HepG2 (cell line): ENCODE data around the gene ZER1. TPM values are rescaled to one million over a fixed set of nuclear protein-coding genes. Genes with fewer than 3 reads are reported as not detected.
A peak's percentile ranks its signal among the peaks of the same experiment; 100 is the strongest.

Experiments used
- GMEB2 ChIP-seq: IDR thresholded peaks from 2 replicates; pipeline ENCODE4 v1.6.1; 2016; ENCODE audit warnings: missing biosample characterization, missing genetic modification reagents, low read depth
- GRHL1 ChIP-seq: sonication (generic); formaldehyde crosslinking; conservative IDR thresholded peaks from 2 replicates; pipeline ENCODE4 v1.8.0; 2022; ENCODE audit warnings: missing genetic modification reagents
- HOXA3 ChIP-seq: sonication (generic); formaldehyde crosslinking; IDR thresholded peaks from 2 replicates; pipeline ENCODE4 v1.5.0; 2020; ENCODE audit warnings: missing genetic modification reagents
- NFYC ChIP-seq: IDR thresholded peaks from 2 replicates; pipeline ENCODE4 v1.6.1; 2016; ENCODE audit warnings: missing genetic modification reagents, missing compliant biosample characterization
- PHF21A ChIP-seq: sonication (generic); formaldehyde crosslinking; IDR thresholded peaks from 2 replicates; pipeline ENCODE4 v1.5.0; 2020; ENCODE audit warnings: mild to moderate bottlenecking, missing genetic modification reagents
- RBM39 ChIP-seq: fragments of 200-400 bp; formaldehyde crosslinking; IDR thresholded peaks from one replicate; pipeline ENCODE4 v1.6.1; 2018; ENCODE audit warnings: antibody characterized with exemption, mild to moderate bottlenecking, low read depth, low read length; ENCODE audit not compliant: poor library complexity, severe bottlenecking
- REPIN1 ChIP-seq: sonication (generic); formaldehyde crosslinking; IDR thresholded peaks from 2 replicates; pipeline ENCODE4 v1.8.0; 2022; ENCODE audit warnings: missing genetic modification reagents, low read depth, mild to moderate bottlenecking, borderline replicate concordance
- SAP130 ChIP-seq: IDR thresholded peaks from 2 replicates; pipeline ENCODE4 v1.6.1; 2016; ENCODE audit warnings: low read depth
- SOX5 ChIP-seq: IDR thresholded peaks from 2 replicates; pipeline ENCODE4 v1.6.1; 2016; ENCODE audit warnings: borderline replicate concordance
- THAP8 ChIP-seq: sonication (generic); formaldehyde crosslinking; IDR thresholded peaks from 2 replicates; pipeline ENCODE4 v1.5.1; 2020; ENCODE audit warnings: missing genetic modification reagents, mild to moderate bottlenecking, borderline replicate concordance
- ZFP36L1 ChIP-seq: sonication (generic); formaldehyde crosslinking; IDR thresholded peaks from 2 replicates; pipeline ENCODE4 v1.8.0; 2022; ENCODE audit warnings: mild to moderate bottlenecking, missing genetic modification reagents, moderate library complexity
- ZKSCAN8 ChIP-seq: IDR thresholded peaks from 2 replicates; pipeline ENCODE4 v1.6.1; 2016; ENCODE audit warnings: borderline replicate concordance, missing genetic modification reagents, missing compliant biosample characterization
- ZNF275 ChIP-seq: sonication (generic); formaldehyde crosslinking; IDR thresholded peaks from 2 replicates; pipeline ENCODE4 v1.8.0; 2022; ENCODE audit warnings: missing genetic modification reagents, mild to moderate bottlenecking, inconsistent platforms, borderline replicate concordance
- ZNF33B ChIP-seq: sonication (generic); formaldehyde crosslinking; IDR thresholded peaks from 2 replicates; pipeline ENCODE4 v1.5.1; 2020; ENCODE audit warnings: mild to moderate bottlenecking, missing genetic modification reagents
- ZNF678 ChIP-seq: sonication (generic); formaldehyde crosslinking; IDR thresholded peaks from 2 replicates; pipeline ENCODE4 v1.4.0; 2020; ENCODE audit warnings: mild to moderate bottlenecking, missing genetic modification reagents
- ZNF790 ChIP-seq: sonication (generic); formaldehyde crosslinking; IDR thresholded peaks from 2 replicates; pipeline ENCODE4 v1.8.0; 2022; ENCODE audit warnings: missing genetic modification reagents, mild to moderate bottlenecking, borderline replicate concordance
- ZNF841 ChIP-seq: sonication (generic); formaldehyde crosslinking; IDR thresholded peaks from 2 replicates; pipeline ENCODE4 v1.8.1; 2023; ENCODE audit warnings: missing genetic modification reagents, borderline replicate concordance
- polyA plus RNA-seq, 8 experiments: library from polyadenylated mRNA; depleted of rRNA in 3 of 8; stranded (reverse) in 7 of 8; unstranded in 1 of 8; fragments of >200 nt; fragmentation: Illumina TruSeq in 4 of 8; extraction: Trizol in 4 of 8; gene quantifications; 2 replicates each; pipeline versions ENCODE4 v1.2.1 to v1.2.3, GENCODE V29; 2011 to 2016; ENCODE audit warnings: low read depth in 4 of 8, missing spikeins in 1 of 8, mixed read lengths in 1 of 8; ENCODE audit not compliant: insufficient read depth in 1 of 8
- total RNA-seq, 5 experiments: library from RNA; depleted of rRNA; stranded (reverse); fragments of >200 nt; fragmentation: Illumina TruSeq; extraction: Trizol; gene quantifications; 2 replicates each; pipeline ENCODE4 v1.2.3, GENCODE V29; 2016; ENCODE audit warnings: low read depth in 1 of 5
- TF ChIP-seq, protein P1 (sequence below): sonication (generic); formaldehyde crosslinking; conservative IDR thresholded peaks from 2 replicates; pipeline ENCODE4 v1.4.0; 2020; ENCODE audit warnings: mild to moderate bottlenecking, missing genetic modification reagents, moderate library complexity

The ZER1 gene
- total and polyA plus RNA-seq, 2 of the 13 experiments (the other 11 are each of a cell fraction or from before 2014, with no cell fraction given): 7.7 to 40.0 TPM

DNA sequence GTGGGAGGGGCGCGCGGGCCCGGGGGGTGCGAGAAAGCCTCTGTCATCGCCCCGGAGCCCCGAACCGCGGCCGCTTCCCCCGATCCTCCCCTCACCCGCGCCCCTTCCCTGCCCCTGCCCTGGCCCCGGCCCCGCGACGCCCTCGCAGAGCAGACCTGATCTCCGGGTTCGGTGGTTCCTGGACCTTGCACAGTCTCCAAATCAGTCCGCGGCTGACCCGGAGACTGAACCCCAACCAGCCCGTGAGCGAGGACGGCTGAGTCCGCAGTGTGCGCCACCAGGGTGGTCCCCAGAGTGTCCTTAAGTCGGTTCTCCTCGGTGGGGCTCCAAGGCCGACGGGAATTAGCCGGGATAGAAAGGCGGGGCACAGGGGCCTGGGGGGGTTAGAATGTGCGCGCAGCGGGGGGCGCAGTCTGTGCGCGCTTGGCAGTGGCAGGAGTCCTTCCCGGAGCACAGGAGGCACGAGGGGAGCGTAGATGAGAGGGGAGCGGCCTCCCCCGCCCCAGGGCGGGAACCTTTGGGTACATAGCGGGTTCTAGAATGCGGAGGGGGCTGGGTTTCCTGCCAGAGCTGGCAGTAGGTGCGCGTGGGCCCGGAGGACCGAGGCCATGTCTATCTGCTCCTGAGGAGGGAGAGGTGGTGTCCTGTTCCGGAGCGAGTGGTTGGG is 68.6 kb downstream of the ZER1 start (continued):
- no peak for TF ChIP-seq GMEB2 (CRISPR knock-in tag)
- TF ChIP-seq, protein P1, sequence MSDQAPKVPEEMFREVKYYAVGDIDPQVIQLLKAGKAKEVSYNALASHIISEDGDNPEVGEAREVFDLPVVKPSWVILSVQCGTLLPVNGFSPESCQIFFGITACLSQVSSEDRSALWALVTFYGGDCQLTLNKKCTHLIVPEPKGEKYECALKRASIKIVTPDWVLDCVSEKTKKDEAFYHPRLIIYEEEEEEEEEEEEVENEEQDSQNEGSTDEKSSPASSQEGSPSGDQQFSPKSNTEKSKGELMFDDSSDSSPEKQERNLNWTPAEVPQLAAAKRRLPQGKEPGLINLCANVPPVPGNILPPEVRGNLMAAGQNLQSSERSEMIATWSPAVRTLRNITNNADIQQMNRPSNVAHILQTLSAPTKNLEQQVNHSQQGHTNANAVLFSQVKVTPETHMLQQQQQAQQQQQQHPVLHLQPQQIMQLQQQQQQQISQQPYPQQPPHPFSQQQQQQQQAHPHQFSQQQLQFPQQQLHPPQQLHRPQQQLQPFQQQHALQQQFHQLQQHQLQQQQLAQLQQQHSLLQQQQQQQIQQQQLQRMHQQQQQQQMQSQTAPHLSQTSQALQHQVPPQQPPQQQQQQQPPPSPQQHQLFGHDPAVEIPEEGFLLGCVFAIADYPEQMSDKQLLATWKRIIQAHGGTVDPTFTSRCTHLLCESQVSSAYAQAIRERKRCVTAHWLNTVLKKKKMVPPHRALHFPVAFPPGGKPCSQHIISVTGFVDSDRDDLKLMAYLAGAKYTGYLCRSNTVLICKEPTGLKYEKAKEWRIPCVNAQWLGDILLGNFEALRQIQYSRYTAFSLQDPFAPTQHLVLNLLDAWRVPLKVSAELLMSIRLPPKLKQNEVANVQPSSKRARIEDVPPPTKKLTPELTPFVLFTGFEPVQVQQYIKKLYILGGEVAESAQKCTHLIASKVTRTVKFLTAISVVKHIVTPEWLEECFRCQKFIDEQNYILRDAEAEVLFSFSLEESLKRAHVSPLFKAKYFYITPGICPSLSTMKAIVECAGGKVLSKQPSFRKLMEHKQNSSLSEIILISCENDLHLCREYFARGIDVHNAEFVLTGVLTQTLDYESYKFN: no peak
- TF ChIP-seq ZNF790 (CRISPR knock-in tag): no peak
- no peak for TF ChIP-seq SAP130 (CRISPR knock-in tag)
- no peak for TF ChIP-seq ZNF275 (CRISPR knock-in tag)
- TF ChIP-seq GRHL1 (CRISPR knock-in tag): no peak
- no peak for TF ChIP-seq ZNF841 (CRISPR knock-in tag)
- no peak for TF ChIP-seq ZNF678 (CRISPR knock-in tag)
- TF ChIP-seq NFYC (CRISPR knock-in tag): no peak
- TF ChIP-seq ZFP36L1: no peak
- TF ChIP-seq RBM39: no peak
- TF ChIP-seq PHF21A (CRISPR knock-in tag): 0 out of 2 replicates have a peak, but pooled peaks have one; percentile 1
- TF ChIP-seq REPIN1 (CRISPR knock-in tag): no peak
- TF ChIP-seq HOXA3: no peak
- TF ChIP-seq SOX5 (CRISPR knock-in tag): no peak
- no peak for TF ChIP-seq ZKSCAN8
- TF ChIP-seq THAP8 (CRISPR knock-in tag): no peak
- TF ChIP-seq ZNF33B (CRISPR knock-in tag): 0 out of 2 replicates have a peak, but pooled peaks have one; percentile 23
- TF ChIP-seq, all 625 proteins: peak for 53
